Astrocyte (in vitro differentiated cells and primary cell): ENCODE results near the gene DISC1.

Experiments used
- CTCF ChIP-seq: IDR thresholded peaks from 2 replicates; pipeline ENCODE4 v1.5.1; 2011; ENCODE audit warnings: low read depth, mild to moderate bottlenecking, inconsistent platforms, low read length, moderate library complexity; ENCODE audit not compliant: insufficient read depth
- EZH2 ChIP-seq: IDR thresholded peaks from 2 replicates; pipeline ENCODE4 v1.6.1; 2012; ENCODE audit warnings: mild to moderate bottlenecking, low read length, inconsistent platforms; ENCODE audit not compliant: insufficient read depth

GRCh38 chr1:231727171-231727570 is 100.6 kb downstream of the DISC1 start:
- TF ChIP-seq CTCF (no peak), EZH2 (no peak)
